ENCODE results near the gene MYO3B.

Gene MYO3B

DNA sequence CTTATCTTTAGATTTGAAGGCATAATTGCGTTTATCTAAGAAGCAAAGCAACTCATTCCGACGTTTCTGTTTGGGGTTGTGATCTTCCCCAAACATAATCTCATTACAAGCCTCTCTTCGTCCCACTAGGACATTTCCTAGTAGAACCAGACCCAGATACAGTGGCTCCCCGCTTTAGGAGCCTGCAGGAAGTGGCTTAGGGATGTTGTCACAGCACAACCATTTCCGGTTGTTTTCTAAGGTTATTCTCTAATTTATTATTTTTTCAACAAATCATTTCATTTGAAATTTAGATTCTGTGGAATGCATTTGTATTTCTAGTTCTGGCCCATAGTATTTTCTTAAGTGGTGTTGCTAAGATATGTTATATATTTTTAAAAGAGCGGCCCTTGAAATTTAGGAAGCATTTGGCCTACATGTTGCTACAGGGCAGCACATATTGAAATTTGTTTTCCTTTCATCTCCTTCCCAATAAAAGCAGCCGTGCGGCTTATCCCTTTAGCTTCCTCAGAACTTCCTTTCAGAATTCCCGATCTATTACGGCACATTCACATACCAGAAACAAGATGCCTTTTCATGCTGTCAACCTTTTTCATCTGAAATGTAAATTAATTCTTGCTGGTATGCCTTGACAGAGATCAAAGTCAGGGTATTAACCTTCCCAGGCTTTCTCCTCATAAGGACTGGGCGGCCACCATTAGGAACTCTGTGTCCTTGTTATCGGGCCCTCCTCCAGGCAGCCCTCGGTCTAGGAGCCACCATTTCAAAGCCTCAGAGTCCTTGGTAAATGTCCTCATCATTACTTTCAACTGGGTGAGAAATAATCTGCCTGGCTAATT lies 326.2 kb downstream of the MYO3B start:
- TF ChIP-seq EZH2phosphoT487 (IDR thresholded peaks at IDR 0.05; ENCODE audit: borderline replicate concordance, low read length) = no peak
- TF ChIP-seq, protein P1, sequence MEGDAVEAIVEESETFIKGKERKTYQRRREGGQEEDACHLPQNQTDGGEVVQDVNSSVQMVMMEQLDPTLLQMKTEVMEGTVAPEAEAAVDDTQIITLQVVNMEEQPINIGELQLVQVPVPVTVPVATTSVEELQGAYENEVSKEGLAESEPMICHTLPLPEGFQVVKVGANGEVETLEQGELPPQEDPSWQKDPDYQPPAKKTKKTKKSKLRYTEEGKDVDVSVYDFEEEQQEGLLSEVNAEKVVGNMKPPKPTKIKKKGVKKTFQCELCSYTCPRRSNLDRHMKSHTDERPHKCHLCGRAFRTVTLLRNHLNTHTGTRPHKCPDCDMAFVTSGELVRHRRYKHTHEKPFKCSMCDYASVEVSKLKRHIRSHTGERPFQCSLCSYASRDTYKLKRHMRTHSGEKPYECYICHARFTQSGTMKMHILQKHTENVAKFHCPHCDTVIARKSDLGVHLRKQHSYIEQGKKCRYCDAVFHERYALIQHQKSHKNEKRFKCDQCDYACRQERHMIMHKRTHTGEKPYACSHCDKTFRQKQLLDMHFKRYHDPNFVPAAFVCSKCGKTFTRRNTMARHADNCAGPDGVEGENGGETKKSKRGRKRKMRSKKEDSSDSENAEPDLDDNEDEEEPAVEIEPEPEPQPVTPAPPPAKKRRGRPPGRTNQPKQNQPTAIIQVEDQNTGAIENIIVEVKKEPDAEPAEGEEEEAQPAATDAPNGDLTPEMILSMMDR (IDR thresholded peaks at IDR 0.05; ENCODE audit: low read depth, low read length, poor library complexity, severe bottlenecking) = no peak
- Histone ChIP-seq H3K4me2 (ENCODE audit: low read length) (no peak overlapping the region), H3K9me3 (ENCODE audit: control insufficient read depth, insufficient read depth, low read length) (no peaks in the 10 kb centered on the region), H3K9me2 (replicated peaks; ENCODE audit: control insufficient read depth, low read length) (no peaks in the 10 kb centered on the region), H3F3A (ENCODE audit: control insufficient read depth, insufficient read depth) (no peaks in the 10 kb centered on the region), H3K36me3 (ENCODE audit: control insufficient read depth, low read length) (no peaks in the 10 kb centered on the region), H3K4me1 (ENCODE audit: control insufficient read depth, low read length) (no peaks in the 10 kb centered on the region), H3K4me3 (ENCODE audit: low read length) (no peak overlapping the region), H3K79me2 (ENCODE audit: control insufficient read depth, low read length) (no peaks in the 10 kb centered on the region), H3K27me3 (ENCODE audit: control insufficient read depth, low read length) (peaks cover 19% of the 10 kb centered on the region), H3K27ac (ENCODE audit: low read depth, low read length) (no peak overlapping the region), H4K20me1 (ENCODE audit: control insufficient read depth, insufficient read depth, low read depth, low read length) (no peaks in the 10 kb centered on the region)

GRCh38 chr2:170504810-170505145 lies 326.8 kb downstream of the MYO3B start:
- peaks cover 19% of the 10 kb centered on the region for H3K27me3 ChIP-seq (ENCODE audit: control insufficient read depth, low read length)
- no peaks in the 10 kb centered on the region for H3K9me2 ChIP-seq (replicated peaks; ENCODE audit: control insufficient read depth, low read length)
- no peak overlapping the region for H3K27ac ChIP-seq (ENCODE audit: low read depth, low read length)
- H3K79me2 ChIP-seq (ENCODE audit: control insufficient read depth, low read length) = no peaks in the 10 kb centered on the region
- no peaks in the 10 kb centered on the region for H3K36me3 ChIP-seq (ENCODE audit: control insufficient read depth, low read length)
- H3K4me2 ChIP-seq (ENCODE audit: low read length) = no peak overlapping the region
- H3K9me3 ChIP-seq (ENCODE audit: control insufficient read depth, insufficient read depth, low read length) = no peaks in the 10 kb centered on the region
- no peaks in the 10 kb centered on the region for H4K20me1 ChIP-seq (ENCODE audit: control insufficient read depth, insufficient read depth, low read depth, low read length)
- H3F3A ChIP-seq (ENCODE audit: control insufficient read depth, insufficient read depth) = no peaks in the 10 kb centered on the region
- no peaks in the 10 kb centered on the region for H3K4me1 ChIP-seq (ENCODE audit: control insufficient read depth, low read length)
- no peak overlapping the region for H3K4me3 ChIP-seq (ENCODE audit: low read length)
- TF ChIP-seq EZH2phosphoT487 (IDR thresholded peaks at IDR 0.05; ENCODE audit: borderline replicate concordance, low read length) = no peak
- TF ChIP-seq, protein P1 (IDR thresholded peaks at IDR 0.05; ENCODE audit: low read depth, low read length, poor library complexity, severe bottlenecking) = no peak

DNA sequence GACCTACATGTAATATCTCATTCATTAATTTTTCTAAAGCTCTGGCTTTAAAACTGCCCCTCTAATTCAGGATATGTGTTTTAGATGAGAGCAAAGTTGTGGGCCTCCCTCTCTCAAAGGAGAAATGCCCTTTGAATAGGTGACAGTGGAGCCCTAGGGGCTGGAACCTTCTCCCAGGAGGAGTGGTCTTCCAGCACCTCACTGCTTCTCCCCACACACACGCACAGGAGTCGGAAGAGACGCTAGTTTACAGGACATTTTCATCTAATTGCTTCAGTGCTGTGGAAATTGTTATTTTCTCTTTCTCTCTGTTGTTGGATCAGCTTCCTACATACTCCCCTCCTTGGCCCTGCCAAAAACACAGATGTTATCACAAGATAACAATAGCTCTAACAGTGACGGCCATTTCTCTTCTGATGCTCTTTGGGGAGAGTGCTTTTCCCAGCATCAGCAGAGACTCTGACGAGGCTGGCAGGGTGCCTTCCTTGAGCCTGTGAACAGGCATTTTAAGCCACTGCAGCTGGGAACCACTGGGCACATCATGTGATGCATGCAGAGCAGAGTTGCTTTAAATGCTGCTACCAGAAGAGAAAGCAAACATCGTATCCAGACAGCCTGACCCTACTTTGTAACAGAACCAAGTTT lies 327.8 kb downstream of the MYO3B start:
- H3K27ac ChIP-seq (ENCODE audit: low read depth, low read length) = no peak overlapping the region
- H3K36me3 ChIP-seq (ENCODE audit: control insufficient read depth, low read length) = no peaks in the 10 kb centered on the region
- no peaks in the 10 kb centered on the region for H3K4me1 ChIP-seq (ENCODE audit: control insufficient read depth, low read length)
- no peaks in the 10 kb centered on the region for H3K79me2 ChIP-seq (ENCODE audit: control insufficient read depth, low read length)
- no peaks in the 10 kb centered on the region for H3K9me3 ChIP-seq (ENCODE audit: control insufficient read depth, insufficient read depth, low read length)
- no peaks in the 10 kb centered on the region for H4K20me1 ChIP-seq (ENCODE audit: control insufficient read depth, insufficient read depth, low read depth, low read length)
- peaks cover 16% of the 10 kb centered on the region for H3K27me3 ChIP-seq (ENCODE audit: control insufficient read depth, low read length)
- H3K4me2 ChIP-seq (ENCODE audit: low read length) = no peak overlapping the region
- H3K9me2 ChIP-seq (replicated peaks; ENCODE audit: control insufficient read depth, low read length) = no peaks in the 10 kb centered on the region
- no peak overlapping the region for H3K4me3 ChIP-seq (ENCODE audit: low read length)
- no peaks in the 10 kb centered on the region for H3F3A ChIP-seq (ENCODE audit: control insufficient read depth, insufficient read depth)
- TF ChIP-seq, protein P1 (IDR thresholded peaks at IDR 0.05; ENCODE audit: low read depth, low read length, poor library complexity, severe bottlenecking) = no peak
- TF ChIP-seq EZH2phosphoT487 (IDR thresholded peaks at IDR 0.05; ENCODE audit: borderline replicate concordance, low read length) = no peak

All from DOHH2 (cell line).